Neuronal stem cell (in vitro differentiated cells): ENCODE data around the gene INO80E.

Experiments used
- DNase-seq: peaks from one replicate; pipeline ENCODE4 v3.0.0-alpha.2; 2013; ENCODE audit warnings: low spot score
- H2AFZ ChIP-seq: one replicate; pipeline ENCODE4 v1.6.1; 2013; ENCODE audit warnings: mild to moderate bottlenecking, low read length, inconsistent platforms
- H2AK5ac ChIP-seq: 2 replicates; pipeline ENCODE4 v1.6.1; 2013; ENCODE audit warnings: low read depth, mild to moderate bottlenecking, inconsistent platforms, low read length, moderate library complexity, mixed read lengths
- H2BK120ac ChIP-seq: 2 replicates; pipeline ENCODE4 v1.6.1; 2013; ENCODE audit warnings: low read depth, mild to moderate bottlenecking, inconsistent platforms, low read length, moderate library complexity, mixed read lengths
- H2BK12ac ChIP-seq: one replicate; pipeline ENCODE4 v1.6.1; 2013; ENCODE audit warnings: low read length, inconsistent platforms
- H2BK15ac ChIP-seq: 2 replicates; pipeline ENCODE4 v1.6.1; 2013; ENCODE audit warnings: mild to moderate bottlenecking, low read length, inconsistent platforms, mixed read lengths
- H2BK5ac ChIP-seq: one replicate; pipeline ENCODE4 v1.6.1; 2013; ENCODE audit warnings: inconsistent platforms, mild to moderate bottlenecking, low read length, moderate library complexity
- H3K14ac ChIP-seq: one replicate; pipeline ENCODE4 v1.6.1; 2013; ENCODE audit warnings: low read length, inconsistent platforms
- H3K18ac ChIP-seq: 2 replicates; pipeline ENCODE4 v1.6.1; 2013; ENCODE audit warnings: low read length, inconsistent platforms
- H3K23ac ChIP-seq: 2 replicates; pipeline ENCODE4 v1.6.1; 2013; ENCODE audit warnings: low read depth, mild to moderate bottlenecking, mixed read lengths, low read length, inconsistent platforms; ENCODE audit not compliant: poor library complexity
- H3K27ac ChIP-seq: replicated peaks from 3 replicates; pipeline ENCODE4 v1.5.1; 2013; ENCODE audit warnings: low read length, inconsistent platforms
- H3K27me3 ChIP-seq, 3 experiments: 2 replicates each; pipeline ENCODE4 v1.6.1; 2013; ENCODE audit warnings: low read length in 3 of 3, mild to moderate bottlenecking in 2 of 3, inconsistent platforms in 1 of 3, low read depth in 1 of 3, mixed read lengths in 1 of 3, moderate library complexity in 1 of 3; ENCODE audit not compliant: control insufficient read depth in 3 of 3, insufficient read depth in 3 of 3
- H3K36me3 ChIP-seq, 2 donors: replicated peaks in 1 of 2; 2 replicates each; pipeline ENCODE4 v1.6.1; 2013; ENCODE audit warnings: low read length in 2 of 2; ENCODE audit not compliant: control insufficient read depth in 2 of 2, insufficient read depth in 2 of 2
- H3K4ac ChIP-seq: 2 replicates; pipeline ENCODE4 v1.6.1; 2013; ENCODE audit warnings: inconsistent platforms, mild to moderate bottlenecking, low read length, moderate library complexity
- H3K4me1 ChIP-seq, 2 donors: 1 replicate in 1 of 2; 2 replicates in 1 of 2; pipeline ENCODE4 v1.6.1; 2013; ENCODE audit warnings: low read length in 2 of 2, low read depth in 1 of 2; ENCODE audit not compliant: control insufficient read depth in 2 of 2, insufficient read depth in 1 of 2
- H3K4me2 ChIP-seq: one replicate; pipeline ENCODE4 v1.6.1; 2013; ENCODE audit warnings: mild to moderate bottlenecking, low read length, inconsistent platforms; ENCODE audit not compliant: insufficient read depth, poor library complexity, severe bottlenecking
- H3K4me3 ChIP-seq, 2 donors: 2 replicates each; pipeline ENCODE4 v1.5.1; 2013; ENCODE audit warnings: low read length in 2 of 2, mild to moderate bottlenecking in 2 of 2, inconsistent platforms in 1 of 2, moderate library complexity in 1 of 2
- H3K79me1 ChIP-seq: one replicate; pipeline ENCODE4 v1.6.1; 2013; ENCODE audit warnings: low read depth, mild to moderate bottlenecking, inconsistent platforms, low read length, moderate library complexity
- H3K9ac ChIP-seq: one replicate; pipeline ENCODE4 v1.6.1; 2013; ENCODE audit warnings: mild to moderate bottlenecking, low read depth, low read length, inconsistent platforms; ENCODE audit not compliant: poor library complexity
- H3K9me3 ChIP-seq, 2 donors: replicated peaks in 1 of 2; 2 replicates each; pipeline versions ENCODE3 to v1.6.1; 2013; ENCODE audit warnings: low read length in 2 of 2, mild to moderate bottlenecking in 2 of 2, inconsistent platforms in 1 of 2, low read depth in 1 of 2, mixed read lengths in 1 of 2, moderate library complexity in 1 of 2; ENCODE audit not compliant: control insufficient read depth in 2 of 2, insufficient read depth in 1 of 2
- H4K8ac ChIP-seq: one replicate; pipeline ENCODE4 v1.6.1; 2013; ENCODE audit warnings: low read depth, mild to moderate bottlenecking, inconsistent platforms, low read length, moderate library complexity
- H4K91ac ChIP-seq: one replicate; pipeline ENCODE4 v1.6.1; 2013; ENCODE audit warnings: low read length, low read depth, mild to moderate bottlenecking, inconsistent platforms; ENCODE audit not compliant: poor library complexity
- WGBS, 2 donors: extraction: QIAGEN DNeasy Blood & Tissue Kit; methylation state at CpG; one replicate each; pipeline ENCODE4 v1.1.7; 2013; ENCODE audit warnings: missing lambda C conversion rate in 2 of 2, mixed read lengths in 1 of 2; ENCODE audit not compliant: insufficient read length in 2 of 2, insufficient replicate concordance in 1 of 2; ENCODE audit errors: extremely low coverage in 2 of 2; 5-methylcytosine and 5-hydroxymethylcytosine counted together

INO80E gene

DNA sequence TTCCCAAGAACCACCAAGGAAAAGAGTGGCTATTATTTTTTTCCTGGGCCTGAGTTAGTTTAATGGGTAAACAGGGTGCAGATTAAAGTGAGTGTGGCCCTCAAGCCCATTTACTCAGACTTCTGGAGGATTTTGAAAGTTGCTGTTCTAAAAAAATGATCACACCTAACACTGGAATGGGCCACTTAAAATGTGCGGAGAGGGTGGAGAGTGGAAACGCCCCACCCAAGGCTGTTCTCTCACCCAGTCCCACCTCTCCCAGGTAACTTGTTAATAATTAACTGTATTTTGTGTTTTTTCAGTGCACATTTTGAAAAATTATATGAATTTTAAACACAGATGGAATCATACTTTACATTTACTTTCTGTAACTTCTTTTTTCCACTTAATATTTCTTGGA lies 6.0 kb upstream of the INO80E start:
- no peak overlapping the region for H4K91ac ChIP-seq
- DNase-seq = no peak
- no peak overlapping the region for H3K4ac ChIP-seq
- peaks cover 49 to 92% of the 10 kb centered on the region in 2 donors for H3K36me3 ChIP-seq
- H3K23ac ChIP-seq = no peak overlapping the region
- no peak overlapping the region for H2AFZ ChIP-seq
- no peak overlapping the region for H2BK15ac ChIP-seq
- no peak overlapping the region for H2BK12ac ChIP-seq
- H4K8ac ChIP-seq = no peak overlapping the region
- peaks cover 4 to 6% of the 10 kb centered on the region in 2 donors for H3K4me1 ChIP-seq
- no peaks in the 10 kb centered on the region for H3K79me1 ChIP-seq
- H3K4me3 ChIP-seq = no peak overlapping the region
- no peaks in the 10 kb centered on the region for H3K27me3 ChIP-seq
- H3K9me3 ChIP-seq = no peaks in the 10 kb centered on the region
- no CpG with 5 or more reads among the region's 2 CpGs for WGBS, 2 donors
- H3K27ac ChIP-seq = no peak overlapping the region
- H3K18ac ChIP-seq = no peak overlapping the region
- H3K14ac ChIP-seq = no peak overlapping the region
- H2BK5ac ChIP-seq = no peak overlapping the region
- H2AK5ac ChIP-seq = no peak overlapping the region
- no peak overlapping the region for H3K4me2 ChIP-seq
- no peak overlapping the region for H3K9ac ChIP-seq
- H2BK120ac ChIP-seq = no peak overlapping the region

DNA sequence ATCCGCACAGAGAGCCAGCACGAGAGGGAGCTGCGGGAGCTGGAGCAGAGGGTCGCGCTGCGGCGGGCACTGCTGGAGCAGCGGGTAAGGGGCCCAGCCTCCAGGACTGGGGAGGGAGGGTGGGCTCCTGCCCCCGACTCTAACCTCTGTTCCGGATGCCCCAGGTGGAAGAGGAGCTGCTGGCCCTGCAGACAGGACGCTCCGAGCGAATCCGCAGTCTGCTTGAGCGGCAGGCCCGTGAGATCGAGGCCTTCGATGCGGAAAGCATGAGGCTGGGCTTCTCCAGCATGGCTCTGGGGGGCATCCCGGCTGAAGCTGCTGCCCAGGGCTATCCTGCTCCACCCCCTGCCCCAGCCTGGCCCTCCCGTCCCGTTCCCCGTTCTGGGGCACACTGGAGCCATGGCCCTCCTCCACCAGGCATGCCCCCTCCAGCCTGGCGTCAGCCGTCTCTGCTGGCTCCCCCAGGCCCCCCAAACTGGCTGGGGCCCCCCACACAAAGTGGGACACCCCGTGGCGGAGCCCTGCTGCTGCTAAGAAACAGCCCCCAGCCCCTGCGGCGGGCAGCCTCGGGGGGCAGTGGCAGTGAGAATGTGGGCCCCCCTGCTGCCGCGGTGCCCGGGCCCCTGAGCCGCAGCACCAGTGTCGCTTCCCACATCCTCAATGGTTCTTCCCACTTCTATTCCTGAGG lies 5.0 kb upstream of the INO80E start:
- Histone ChIP-seq H2BK5ac (no peak overlapping the region), H4K8ac (no peak overlapping the region), H3K23ac (no peak overlapping the region), H2AK5ac (no peak overlapping the region), H3K9me3 (no peaks in the 10 kb centered on the region), H3K4me1 (peaks cover 4 to 10% of the 10 kb centered on the region in 2 donors), H2AFZ (no peak overlapping the region), H2BK12ac (no peak overlapping the region), H3K4me2 (no peak overlapping the region), H2BK120ac (no peak overlapping the region), H3K27me3 (no peaks in the 10 kb centered on the region), H2BK15ac (no peak overlapping the region), H3K18ac (no peak overlapping the region), H3K27ac (no peak overlapping the region), H3K14ac (no peak overlapping the region), H3K4me3 (no peak overlapping the region), H3K9ac (peak overlapping the region; percentile 33), H4K91ac (no peak overlapping the region), H3K4ac (no peak overlapping the region), H3K79me1 (no peaks in the 10 kb centered on the region), H3K36me3 (peaks cover 39 to 82% of the 10 kb centered on the region in 2 donors)
- DNase-seq = no peak
- no CpG with 5 or more reads among the region's 35 CpGs for WGBS, 2 donors

DNA sequence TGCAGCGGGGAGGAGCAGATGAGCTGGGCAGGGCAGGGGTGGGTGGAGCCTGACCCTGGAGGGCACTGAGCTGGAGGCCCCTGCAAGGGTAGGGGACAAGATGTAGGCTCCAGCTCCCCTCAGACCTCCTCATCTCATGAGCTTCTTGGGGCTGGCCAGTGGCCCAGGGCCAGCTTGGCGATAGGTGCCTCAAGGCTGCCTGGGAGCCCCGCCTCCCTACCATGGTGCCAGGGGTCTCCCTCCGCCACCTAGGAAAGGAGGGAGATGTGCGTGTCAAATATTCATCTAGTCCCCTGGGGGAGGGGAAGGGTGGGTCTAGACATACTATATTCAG lies 4.5 kb upstream of the INO80E start:
- Histone ChIP-seq H3K9me3 (no peaks in the 10 kb centered on the region), H3K36me3 (peaks cover 34 to 77% of the 10 kb centered on the region in 2 donors), H3K4me1 (peaks cover 5 to 10% of the 10 kb centered on the region in 2 donors), H3K14ac (no peak overlapping the region), H3K4ac (no peak overlapping the region), H2AK5ac (no peak overlapping the region), H2BK5ac (no peak overlapping the region), H2BK120ac (no peak overlapping the region), H4K91ac (no peak overlapping the region), H3K4me2 (no peak overlapping the region), H2AFZ (no peak overlapping the region), H3K18ac (no peak overlapping the region), H3K23ac (no peak overlapping the region), H3K9ac (peak overlapping the region; percentile 33), H3K4me3 (no peak overlapping the region), H3K27ac (no peak overlapping the region), H4K8ac (no peak overlapping the region), H3K79me1 (peaks cover 4% of the 10 kb centered on the region), H2BK15ac (no peak overlapping the region), H2BK12ac (no peak overlapping the region), H3K27me3 (no peaks in the 10 kb centered on the region)
- no peak for DNase-seq
- no CpG with 5 or more reads among the region's 5 CpGs for WGBS, 2 donors

DNA sequence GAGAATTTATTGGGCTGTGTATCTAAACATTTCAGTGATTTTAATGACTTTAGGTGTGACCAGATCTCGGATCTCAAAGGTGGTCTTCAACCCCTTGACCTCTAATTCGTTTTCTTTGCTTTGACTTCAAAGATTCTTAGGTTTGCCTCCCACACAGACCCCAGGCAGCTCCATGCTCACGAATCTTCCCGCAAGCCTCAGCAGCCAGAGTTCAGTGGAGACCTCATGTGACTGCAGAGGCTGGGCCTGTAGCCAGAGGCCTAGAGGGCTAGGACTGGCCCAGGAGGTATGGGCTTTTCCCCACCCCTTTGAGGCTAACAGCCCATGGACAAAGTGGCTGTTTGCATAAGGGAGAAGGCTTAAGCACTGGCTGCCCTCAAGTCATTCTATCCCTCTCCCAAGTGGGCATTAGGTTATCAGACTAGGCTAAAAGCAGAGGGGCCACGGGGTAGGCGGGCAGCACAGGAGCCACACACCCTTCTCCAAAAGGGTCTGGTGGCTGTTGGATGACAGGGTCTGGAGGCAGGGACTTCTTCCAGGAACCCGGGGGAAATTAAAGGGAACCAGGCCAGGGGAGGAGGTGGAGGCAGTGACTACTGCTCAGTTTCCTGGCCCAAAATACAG lies 3.6 kb upstream of the INO80E start:
- no peak overlapping the region for H3K4me2 ChIP-seq
- H3K36me3 ChIP-seq = peaks cover 27 to 73% of the 10 kb centered on the region in 2 donors
- H3K79me1 ChIP-seq = peaks cover 5% of the 10 kb centered on the region
- no peak overlapping the region for H3K18ac ChIP-seq
- H4K8ac ChIP-seq = no peak overlapping the region
- no peak overlapping the region for H4K91ac ChIP-seq
- H3K9me3 ChIP-seq = no peaks in the 10 kb centered on the region
- no peak overlapping the region for H2BK120ac ChIP-seq
- no peak overlapping the region for H2BK15ac ChIP-seq
- H3K27me3 ChIP-seq = no peaks in the 10 kb centered on the region
- no peak overlapping the region for H2AFZ ChIP-seq
- no CpG with 5 or more reads among the region's 7 CpGs for WGBS, 2 donors
- H3K9ac ChIP-seq = no peak overlapping the region
- peaks cover 8 to 10% of the 10 kb centered on the region in 2 donors for H3K4me1 ChIP-seq
- no peak overlapping the region for H2BK5ac ChIP-seq
- no peak overlapping the region for H2BK12ac ChIP-seq
- no peak overlapping the region for H3K27ac ChIP-seq
- no peak overlapping the region for H3K4me3 ChIP-seq
- H2AK5ac ChIP-seq = no peak overlapping the region
- H3K14ac ChIP-seq = no peak overlapping the region
- no peak overlapping the region for H3K4ac ChIP-seq
- H3K23ac ChIP-seq = no peak overlapping the region
- DNase-seq = no peak
